ENCODE results near the gene ATP7A. TPM values are rescaled to one million over a fixed set of nuclear protein-coding genes. Genes with fewer than 3 reads are reported as not detected.
A peak's percentile ranks its signal among the peaks of the same experiment; 100 is the strongest.

The ATP7A gene
- total and polyA plus RNA-seq, 9 of the 15 experiments (the other 6 are each of a cell fraction or from before 2014, with no cell fraction given) = 7.8 to 22.7 (median 11.6) TPM

GRCh38 chrX:77938083-77938680 is 27.7 kb downstream of the ATP7A start (continued):
- TF ChIP-seq STAT6 (CRISPR knock-in tag; IDR thresholded peaks at IDR 0.05) = no peak
- TF ChIP-seq GTF2E2 (tag; IDR thresholded peaks at IDR 0.05) = no peak
- TF ChIP-seq FIP1L1 (IDR thresholded peaks at IDR 0.05; ENCODE audit: low read depth, low read length, poor library complexity, severe bottlenecking) = no peak
- TF ChIP-seq CBX1 (IDR thresholded peaks at IDR 0.05; ENCODE audit: low read depth) = no peak
- TF ChIP-seq ARID1B (IDR thresholded peaks at IDR 0.05) = peak; percentile 87
- TF ChIP-seq EP300 (IDR thresholded peaks at IDR 0.05; ENCODE audit: low read length) = peak; percentile 66; the same call in 1 of the 2 replicates
- TF ChIP-seq TGIF2 (CRISPR knock-in tag; IDR thresholded peaks at IDR 0.05) = no peak
- no peak for TF ChIP-seq ZNF324 (CRISPR knock-in tag; IDR thresholded peaks at IDR 0.05)
- TF ChIP-seq FOXO4 (CRISPR knock-in tag; IDR thresholded peaks at IDR 0.05) = no peak
- no peak for TF ChIP-seq THRA (IDR thresholded peaks at IDR 0.05)
- TF ChIP-seq KDM2B (CRISPR knock-in tag; IDR thresholded peaks at IDR 0.05) = no peak
- TF ChIP-seq EGR1 (conservative IDR thresholded peaks at IDR 0.05) = no peak
- TF ChIP-seq ZNF444 (CRISPR knock-in tag; IDR thresholded peaks at IDR 0.05) = no peak
- no peak for TF ChIP-seq PYGO2 (tag; IDR thresholded peaks at IDR 0.05)
- TF ChIP-seq TCF3 (CRISPR knock-in tag; IDR thresholded peaks at IDR 0.05) = peak; percentile 82
- 0 out of 2 replicates have a peak, but pooled peaks have one; percentile 10 for TF ChIP-seq KLF16 (IDR thresholded peaks at IDR 0.05)
- no peak for TF ChIP-seq RBM22 (IDR thresholded peaks at IDR 0.05; ENCODE audit: low read depth, low read length, poor library complexity, severe bottlenecking)
- no peak for TF ChIP-seq SFPQ (IDR thresholded peaks at IDR 0.05; ENCODE audit: low read depth, low read length)
- TF ChIP-seq GMEB1 (CRISPR knock-in tag; IDR thresholded peaks at IDR 0.05) = no peak
- TF ChIP-seq NFE2 (IDR thresholded peaks at IDR 0.05; ENCODE audit: low read depth) = no peak

Measured in K562 (cell line).